GM19452 (cell line): Measurements from ENCODE around the gene METTL13.
"Not testable (repeated sequence)": the region's sequence is repeated elsewhere in the genome, so short reads cannot be mapped to it uniquely, and the experiment has no call there.

ENCODE experiments used
- ATAC-seq: cut with Tn5 transposase; IDR thresholded peaks from one replicate; pipeline ENCODE4 v1.9.1; 2021; ENCODE audit not compliant: unreplicated experiment

METTL13 gene

DNA sequence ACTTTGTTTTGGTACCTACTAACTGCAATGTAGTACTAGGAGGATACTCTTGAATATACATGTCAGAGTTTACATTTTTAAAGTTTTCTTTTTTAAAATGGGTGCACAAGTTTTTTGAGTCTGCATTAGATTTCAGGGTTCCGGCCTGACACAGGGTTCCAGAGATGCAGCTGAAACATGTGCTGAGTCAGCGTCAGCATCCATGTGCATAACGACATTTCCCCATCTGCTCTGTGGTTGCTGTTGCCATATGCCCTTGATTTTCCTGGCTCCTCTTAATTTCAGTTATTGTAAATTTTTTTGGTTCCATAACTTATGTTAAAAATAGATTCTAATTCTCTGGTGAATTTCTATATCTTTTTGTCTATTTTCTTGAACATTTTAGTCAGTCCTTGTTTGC, 12.3 kb upstream of the METTL13 start:
- no peak for ATAC-seq

GRCh38 chr1:171769754-171770153, 11.7 kb upstream of the METTL13 start:
- no peak for ATAC-seq

GRCh38 chr1:171772312-171772711, 9.1 kb upstream of the METTL13 start:
- ATAC-seq, result no peak

- no peak for ATAC-seq
Measured at GRCh38 chr1:171780583-171781175, 781 bp upstream of the METTL13 start.

GRCh38 chr1:171783816-171784530, 2.5 kb downstream of the METTL13 start:
- ATAC-seq, result no peak

DNA sequence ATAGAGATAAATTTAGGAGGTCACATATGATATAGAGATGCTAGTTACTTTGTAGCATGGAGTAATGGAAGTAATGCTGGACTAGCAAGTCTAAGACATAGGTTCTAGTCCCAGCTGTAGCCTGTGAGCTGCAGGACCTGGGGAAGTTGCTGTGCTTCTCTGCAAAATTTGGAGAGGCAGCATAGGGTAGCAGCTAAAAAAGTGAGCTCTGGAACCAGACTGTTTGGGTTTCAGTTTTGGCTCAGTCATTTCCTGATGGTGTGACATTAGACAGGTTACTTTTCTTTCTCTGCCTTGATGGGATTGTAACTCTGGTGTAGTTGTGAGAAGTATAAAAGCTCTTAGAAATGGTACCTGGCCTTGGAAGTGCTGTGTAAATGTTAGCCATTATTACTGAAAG, 3.3 kb downstream of the METTL13 start:
- no peak for ATAC-seq

- ATAC-seq, result no peak
Measured at GRCh38 chr1:171785766-171786165, 4.3 kb downstream of the METTL13 start.

DNA sequence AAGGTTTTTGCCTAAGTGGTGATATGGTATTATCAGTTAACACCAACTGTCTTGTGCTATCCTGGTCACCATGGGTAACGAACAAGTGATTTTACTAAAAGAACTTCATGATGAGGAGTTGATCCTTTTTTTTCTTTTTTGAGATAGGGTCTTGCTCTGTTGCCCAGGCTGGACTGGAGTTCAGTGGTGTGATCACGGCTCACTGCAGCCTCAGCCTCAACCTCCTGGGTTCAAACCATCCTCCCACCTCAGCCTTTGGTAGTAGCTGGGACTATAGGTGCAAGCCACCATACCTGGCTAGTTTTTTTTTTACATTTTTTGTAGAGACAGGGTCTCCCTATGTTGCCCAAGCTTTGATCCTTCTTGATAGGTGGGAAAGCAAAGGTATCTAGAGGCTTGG, 5.1 kb downstream of the METTL13 start:
- no peak for ATAC-seq

- no peak for ATAC-seq
Measured at GRCh38 chr1:171787686-171788480, 6.4 kb downstream of the METTL13 start.

DNA sequence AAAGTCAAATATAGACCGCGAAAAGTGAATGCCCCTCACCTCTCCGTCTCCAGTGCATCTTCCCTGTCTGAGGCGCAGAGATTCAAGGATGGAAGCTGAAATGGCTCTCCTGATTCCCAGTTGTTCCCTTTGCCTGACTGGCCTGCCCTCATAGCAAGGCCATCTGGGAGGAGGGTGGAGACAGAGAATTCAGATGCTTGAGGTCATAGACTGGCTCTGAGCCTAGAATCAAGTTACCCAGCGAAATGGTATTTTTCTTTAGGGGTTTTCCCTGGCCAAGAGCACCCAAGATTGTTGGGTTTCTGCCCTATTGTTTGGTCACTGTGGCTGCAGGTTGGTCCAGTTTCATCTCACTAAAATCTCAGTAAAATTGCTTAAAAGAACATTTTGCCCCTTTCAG, 7.2 kb downstream of the METTL13 start:
- ATAC-seq, result no peak

DNA sequence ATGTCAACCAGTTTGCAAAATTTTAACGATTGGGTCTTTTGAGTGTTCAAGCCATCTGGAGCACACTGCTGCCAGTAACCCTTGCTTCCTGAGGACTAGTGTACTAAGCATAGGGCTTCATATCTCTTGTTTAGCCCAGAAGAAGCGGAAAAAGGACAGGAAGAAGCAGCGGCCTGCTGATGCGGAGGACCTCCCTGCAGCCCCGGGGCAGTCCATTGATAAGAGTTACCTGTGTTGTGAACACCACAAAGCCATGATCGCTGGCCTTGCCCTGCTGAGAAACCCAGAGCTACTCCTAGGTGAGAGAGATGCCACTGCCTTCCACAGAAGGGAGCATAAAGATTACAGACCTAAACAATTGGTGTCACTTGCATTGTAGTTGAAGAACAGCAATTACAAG, 8.9 kb downstream of the METTL13 start:
- ATAC-seq, result no peak

DNA sequence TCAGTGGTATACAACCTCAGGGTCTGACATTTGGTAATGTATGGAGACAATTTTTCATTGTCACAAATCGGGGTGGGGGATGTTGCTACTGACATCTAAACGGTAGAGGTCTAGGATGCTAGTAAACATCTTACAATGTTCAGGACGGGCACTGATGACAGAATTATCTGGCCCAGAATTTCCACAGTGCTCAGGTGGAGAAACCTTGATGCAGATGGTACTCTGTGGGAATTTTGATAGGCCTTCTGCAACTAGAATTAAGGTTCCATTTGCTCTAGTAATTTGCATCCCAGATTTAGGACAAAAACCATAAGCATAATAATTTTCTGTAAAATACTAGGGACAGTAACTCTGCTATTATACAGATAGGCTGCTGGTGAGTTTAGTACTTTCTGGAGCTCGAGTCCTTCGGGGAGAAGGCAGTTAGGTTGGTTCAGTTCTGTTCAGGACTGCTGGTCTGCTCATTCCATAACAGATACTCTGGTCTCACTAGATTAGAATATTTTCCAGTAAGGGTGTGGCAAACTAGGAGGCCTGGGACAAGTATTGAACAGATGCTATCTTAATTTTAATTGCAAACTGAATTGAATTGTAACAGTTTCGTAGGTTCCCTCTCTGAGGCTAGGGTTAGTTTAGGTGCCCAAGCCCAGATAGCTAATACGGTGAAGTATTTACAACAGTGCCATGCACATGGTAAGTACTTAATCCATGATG, 11.4 kb downstream of the METTL13 start:
- ATAC-seq, result no peak

- no peak for ATAC-seq
Measured at GRCh38 chr1:171793636-171794035, 12.2 kb downstream of the METTL13 start.

DNA sequence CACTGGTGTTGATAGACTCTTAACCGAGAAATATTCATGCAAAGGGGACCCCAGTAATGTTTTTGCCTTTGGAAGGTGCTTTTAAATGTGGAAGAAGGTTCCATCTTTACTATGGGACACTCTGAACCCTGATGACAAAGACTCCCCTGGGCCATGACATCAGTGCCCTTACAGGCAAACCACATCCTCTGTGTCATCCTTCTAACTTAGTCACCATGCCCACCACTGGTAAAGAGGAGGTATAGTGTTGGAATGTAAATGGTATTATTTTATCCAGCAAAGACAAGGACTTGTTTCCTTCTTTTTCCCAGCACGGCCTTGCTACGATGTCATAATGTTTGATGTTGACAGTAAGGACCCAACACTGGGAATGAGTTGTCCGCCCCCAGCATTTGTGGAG, 12.6 kb downstream of the METTL13 start:
- ATAC-seq, result no peak

- ATAC-seq, result no peak
Measured at GRCh38 chr1:171796592-171796991, 15.1 kb downstream of the METTL13 start.

DNA sequence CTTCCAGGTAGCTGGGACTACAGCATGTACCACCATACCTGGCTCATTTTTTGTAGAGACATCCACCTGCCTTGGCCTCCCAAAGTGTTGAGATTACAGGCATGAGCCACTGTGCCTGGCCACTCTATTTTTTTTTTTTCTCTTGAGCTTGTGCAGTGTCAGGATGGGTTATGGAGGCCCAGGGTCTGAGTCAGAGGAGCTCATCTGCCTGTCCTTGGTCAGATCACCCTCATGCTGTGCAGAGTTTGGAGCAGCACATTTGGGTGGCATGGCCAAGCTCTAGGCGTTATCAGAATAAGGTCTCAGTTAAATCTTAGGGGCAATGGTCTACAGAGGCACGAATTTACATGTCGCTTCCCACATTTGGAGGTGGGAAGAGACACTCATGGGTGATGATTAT, 16.9 kb downstream of the METTL13 start:
- ATAC-seq, result no peak

GRCh38 chr1:171798765-171799164, 17.3 kb downstream of the METTL13 start:
- no peak for ATAC-seq

DNA sequence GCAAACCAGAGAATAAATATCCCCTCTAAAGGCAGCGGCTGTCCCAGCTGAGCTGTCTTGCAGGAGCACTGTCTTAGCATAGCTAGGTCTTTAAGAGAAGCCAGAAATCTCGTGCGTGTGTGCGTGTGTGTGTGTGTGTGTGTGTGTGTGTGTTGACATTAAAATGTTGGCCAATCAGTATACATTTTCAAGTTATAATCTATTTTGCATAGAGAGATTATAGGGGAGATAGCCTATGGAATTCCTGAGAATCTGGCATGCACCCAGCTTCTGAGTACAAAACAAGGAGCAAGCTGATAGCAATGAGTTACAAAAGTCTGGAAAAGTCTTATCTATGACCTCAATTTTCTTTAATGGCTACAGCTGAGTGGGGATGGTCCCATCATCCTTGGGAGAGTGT, 17.7 kb downstream of the METTL13 start:
- no peak for ATAC-seq

- ATAC-seq, result not testable (repeated sequence)
Measured at GRCh38 chr1:171799698-171800097, 18.2 kb downstream of the METTL13 start.

- no peak for ATAC-seq
Measured at GRCh38 chr1:171800342-171800741, 18.9 kb downstream of the METTL13 start.

DNA sequence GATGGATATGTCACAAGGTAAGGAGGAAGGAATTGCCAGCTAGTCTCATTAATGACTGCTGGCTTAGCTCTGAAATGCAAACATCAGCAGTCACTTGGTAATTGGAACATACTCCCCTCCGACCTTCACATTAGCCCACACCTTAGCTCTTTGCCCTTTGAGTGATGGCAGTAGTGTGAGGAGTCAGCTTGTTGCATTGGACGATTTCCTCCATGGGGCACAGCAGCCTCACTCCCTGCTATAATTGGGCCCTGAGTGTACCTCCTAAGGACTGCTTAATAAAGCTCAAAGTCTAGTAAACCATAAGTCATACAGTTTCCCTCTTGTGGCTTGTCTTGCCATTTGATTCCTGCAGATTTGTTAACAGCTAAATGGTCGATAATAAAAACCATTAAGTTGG, 19.4 kb downstream of the METTL13 start:
- no peak for ATAC-seq

DNA sequence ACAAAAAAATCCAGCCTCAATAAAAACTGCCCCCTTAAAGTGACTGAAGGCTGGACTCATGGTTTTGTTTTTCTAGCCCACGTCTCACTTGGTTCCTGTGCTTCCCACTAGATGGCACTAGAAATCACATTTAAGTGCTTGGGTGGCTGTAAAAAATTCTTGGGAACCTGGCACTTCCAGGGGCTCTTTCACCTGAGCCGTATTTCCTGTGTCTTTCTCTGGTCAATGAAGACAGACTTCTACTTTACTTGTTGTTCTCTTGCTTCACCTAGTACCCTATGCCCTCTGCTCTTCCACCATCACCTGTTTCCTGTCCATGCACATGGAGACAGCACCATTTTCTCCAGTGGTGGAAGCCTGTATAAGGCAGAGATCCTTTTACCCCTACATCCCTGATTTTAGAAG, 20.0 kb downstream of the METTL13 start:
- no peak for ATAC-seq
